Liver (tissue), 3 donors: Measurements from ENCODE around the gene VN1R2.

Experiments used
- SP1 ChIP-seq: IDR thresholded peaks from 2 replicates; pipeline ENCODE4 v1.6.1; 2018; ENCODE audit warnings: antibody characterized with exemption, mild to moderate bottlenecking
- TAF1 ChIP-seq: conservative IDR thresholded peaks from 2 replicates; pipeline ENCODE4 v1.6.1; 2016; ENCODE audit warnings: antibody characterized with exemption, mild to moderate bottlenecking
- TF ChIP-seq, protein P1 (sequence below): fragments of 150-350 bp; IDR thresholded peaks from 2 replicates; pipeline ENCODE4 v1.5.1; 2017; ENCODE audit warnings: improper control_type of control experiment, low read depth, low read length; ENCODE audit not compliant: missing input control
- TF ChIP-seq, protein P2 (sequence below): IDR thresholded peaks from 2 replicates; pipeline ENCODE4 v1.6.1; 2016; ENCODE audit warnings: antibody characterized with exemption, mild to moderate bottlenecking
- donor health status: healthy.
- donor health status: healthy.

DNA sequence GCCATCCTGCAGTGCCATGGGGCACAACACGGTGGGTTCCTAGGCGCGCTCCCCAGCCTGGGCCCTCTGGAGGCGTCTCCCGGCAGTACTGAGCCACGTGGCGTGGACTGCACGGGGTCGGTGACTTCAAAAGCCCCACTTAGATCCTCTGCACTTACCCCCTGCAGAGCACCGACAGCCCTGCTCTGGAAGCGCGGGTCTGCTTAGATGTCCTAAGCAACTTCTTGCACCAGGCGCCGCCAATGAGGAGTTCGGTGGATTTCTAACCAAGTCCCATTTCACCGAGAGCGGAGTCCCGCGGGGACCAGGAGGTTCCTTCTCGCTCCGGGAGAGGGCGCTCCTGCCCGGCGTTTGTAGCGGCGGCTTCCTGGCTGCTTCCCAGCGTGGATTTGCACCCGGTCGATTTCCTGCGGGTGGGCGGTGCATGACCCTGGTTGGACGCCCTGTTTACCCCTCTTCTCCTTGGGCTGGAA lies 50.3 kb downstream of the VN1R2 start:
- TF ChIP-seq TAF1 (no peak), SP1 (no peak)
- TF ChIP-seq, protein P1, sequence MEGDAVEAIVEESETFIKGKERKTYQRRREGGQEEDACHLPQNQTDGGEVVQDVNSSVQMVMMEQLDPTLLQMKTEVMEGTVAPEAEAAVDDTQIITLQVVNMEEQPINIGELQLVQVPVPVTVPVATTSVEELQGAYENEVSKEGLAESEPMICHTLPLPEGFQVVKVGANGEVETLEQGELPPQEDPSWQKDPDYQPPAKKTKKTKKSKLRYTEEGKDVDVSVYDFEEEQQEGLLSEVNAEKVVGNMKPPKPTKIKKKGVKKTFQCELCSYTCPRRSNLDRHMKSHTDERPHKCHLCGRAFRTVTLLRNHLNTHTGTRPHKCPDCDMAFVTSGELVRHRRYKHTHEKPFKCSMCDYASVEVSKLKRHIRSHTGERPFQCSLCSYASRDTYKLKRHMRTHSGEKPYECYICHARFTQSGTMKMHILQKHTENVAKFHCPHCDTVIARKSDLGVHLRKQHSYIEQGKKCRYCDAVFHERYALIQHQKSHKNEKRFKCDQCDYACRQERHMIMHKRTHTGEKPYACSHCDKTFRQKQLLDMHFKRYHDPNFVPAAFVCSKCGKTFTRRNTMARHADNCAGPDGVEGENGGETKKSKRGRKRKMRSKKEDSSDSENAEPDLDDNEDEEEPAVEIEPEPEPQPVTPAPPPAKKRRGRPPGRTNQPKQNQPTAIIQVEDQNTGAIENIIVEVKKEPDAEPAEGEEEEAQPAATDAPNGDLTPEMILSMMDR, result peak; percentile 8
- TF ChIP-seq, protein P2, sequence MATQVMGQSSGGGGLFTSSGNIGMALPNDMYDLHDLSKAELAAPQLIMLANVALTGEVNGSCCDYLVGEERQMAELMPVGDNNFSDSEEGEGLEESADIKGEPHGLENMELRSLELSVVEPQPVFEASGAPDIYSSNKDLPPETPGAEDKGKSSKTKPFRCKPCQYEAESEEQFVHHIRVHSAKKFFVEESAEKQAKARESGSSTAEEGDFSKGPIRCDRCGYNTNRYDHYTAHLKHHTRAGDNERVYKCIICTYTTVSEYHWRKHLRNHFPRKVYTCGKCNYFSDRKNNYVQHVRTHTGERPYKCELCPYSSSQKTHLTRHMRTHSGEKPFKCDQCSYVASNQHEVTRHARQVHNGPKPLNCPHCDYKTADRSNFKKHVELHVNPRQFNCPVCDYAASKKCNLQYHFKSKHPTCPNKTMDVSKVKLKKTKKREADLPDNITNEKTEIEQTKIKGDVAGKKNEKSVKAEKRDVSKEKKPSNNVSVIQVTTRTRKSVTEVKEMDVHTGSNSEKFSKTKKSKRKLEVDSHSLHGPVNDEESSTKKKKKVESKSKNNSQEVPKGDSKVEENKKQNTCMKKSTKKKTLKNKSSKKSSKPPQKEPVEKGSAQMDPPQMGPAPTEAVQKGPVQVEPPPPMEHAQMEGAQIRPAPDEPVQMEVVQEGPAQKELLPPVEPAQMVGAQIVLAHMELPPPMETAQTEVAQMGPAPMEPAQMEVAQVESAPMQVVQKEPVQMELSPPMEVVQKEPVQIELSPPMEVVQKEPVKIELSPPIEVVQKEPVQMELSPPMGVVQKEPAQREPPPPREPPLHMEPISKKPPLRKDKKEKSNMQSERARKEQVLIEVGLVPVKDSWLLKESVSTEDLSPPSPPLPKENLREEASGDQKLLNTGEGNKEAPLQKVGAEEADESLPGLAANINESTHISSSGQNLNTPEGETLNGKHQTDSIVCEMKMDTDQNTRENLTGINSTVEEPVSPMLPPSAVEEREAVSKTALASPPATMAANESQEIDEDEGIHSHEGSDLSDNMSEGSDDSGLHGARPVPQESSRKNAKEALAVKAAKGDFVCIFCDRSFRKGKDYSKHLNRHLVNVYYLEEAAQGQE, result no peak
